GM20431 (cell line): Measurements from ENCODE around the gene CORO2A.

ENCODE experiments used
- in situ Hi-C: fragments of 300-500 bp; cut with MseI, MboI; formaldehyde crosslinking; loops from one replicate; pipeline ENCODE4 v1.15.0; 2020; ENCODE audit warnings: low sequenced_read_pairs; ENCODE audit not compliant: unreplicated experiment

Gene CORO2A

GRCh38 chr9:98192503-98193335 is at the start of gene CORO2A:
Gene CORO2A, minus strand, starts transcription at chr9:98192637. Its CDS starts 34,977 bp downstream, at chr9:98157660.
- in situ Hi-C loops = no loop called here

GRCh38 chr9:98241357-98242300 is 49.2 kb upstream of the CORO2A start:
- in situ Hi-C loops = no loop called here

GRCh38 chr9:98240475-98240874 is 48.0 kb upstream of the CORO2A start:
- in situ Hi-C loops = no loop called here

GRCh38 chr9:98236901-98237487 is 44.6 kb upstream of the CORO2A start:
- in situ Hi-C loops = no loop called here

- in situ Hi-C loops = no loop called here
Measured at GRCh38 chr9:98235126-98235525, 42.7 kb upstream of the CORO2A start.

- in situ Hi-C loops = no loop called here
Measured at GRCh38 chr9:98234245-98234825, 41.9 kb upstream of the CORO2A start.

- in situ Hi-C loops = no loop called here
Measured at GRCh38 chr9:98232926-98233325, 40.5 kb upstream of the CORO2A start.

GRCh38 chr9:98231770-98232478 is 39.5 kb upstream of the CORO2A start:
- in situ Hi-C loops = no loop called here

GRCh38 chr9:98230789-98231188 is 38.4 kb upstream of the CORO2A start:
- in situ Hi-C loops = no loop called here

- in situ Hi-C loops = no loop called here
Measured at GRCh38 chr9:98230304-98230703, 37.9 kb upstream of the CORO2A start.

GRCh38 chr9:98229620-98230019 is 37.2 kb upstream of the CORO2A start:
- in situ Hi-C loops = no loop called here

GRCh38 chr9:98229090-98229395 is 36.6 kb upstream of the CORO2A start:
- in situ Hi-C loops = no loop called here

GRCh38 chr9:98228392-98229089 is 36.1 kb upstream of the CORO2A start:
- in situ Hi-C loops = no loop called here

GRCh38 chr9:98227883-98228282 is 35.4 kb upstream of the CORO2A start:
- in situ Hi-C loops = no loop called here

- in situ Hi-C loops = no loop called here
Measured at GRCh38 chr9:98226957-98227356, 34.5 kb upstream of the CORO2A start.

GRCh38 chr9:98226516-98226915 is 34.1 kb upstream of the CORO2A start:
- in situ Hi-C loops = no loop called here

GRCh38 chr9:98225015-98225442 is 32.6 kb upstream of the CORO2A start:
- in situ Hi-C loops = no loop called here

GRCh38 chr9:98222885-98223691 is 30.7 kb upstream of the CORO2A start:
- in situ Hi-C loops = no loop called here
